ENCODE data around the gene FNDC7.
"Not testable (repeated sequence)": the region's sequence is repeated elsewhere in the genome, so short reads cannot be mapped to it uniquely, and the experiment has no call there.

Gene FNDC7, protein sequence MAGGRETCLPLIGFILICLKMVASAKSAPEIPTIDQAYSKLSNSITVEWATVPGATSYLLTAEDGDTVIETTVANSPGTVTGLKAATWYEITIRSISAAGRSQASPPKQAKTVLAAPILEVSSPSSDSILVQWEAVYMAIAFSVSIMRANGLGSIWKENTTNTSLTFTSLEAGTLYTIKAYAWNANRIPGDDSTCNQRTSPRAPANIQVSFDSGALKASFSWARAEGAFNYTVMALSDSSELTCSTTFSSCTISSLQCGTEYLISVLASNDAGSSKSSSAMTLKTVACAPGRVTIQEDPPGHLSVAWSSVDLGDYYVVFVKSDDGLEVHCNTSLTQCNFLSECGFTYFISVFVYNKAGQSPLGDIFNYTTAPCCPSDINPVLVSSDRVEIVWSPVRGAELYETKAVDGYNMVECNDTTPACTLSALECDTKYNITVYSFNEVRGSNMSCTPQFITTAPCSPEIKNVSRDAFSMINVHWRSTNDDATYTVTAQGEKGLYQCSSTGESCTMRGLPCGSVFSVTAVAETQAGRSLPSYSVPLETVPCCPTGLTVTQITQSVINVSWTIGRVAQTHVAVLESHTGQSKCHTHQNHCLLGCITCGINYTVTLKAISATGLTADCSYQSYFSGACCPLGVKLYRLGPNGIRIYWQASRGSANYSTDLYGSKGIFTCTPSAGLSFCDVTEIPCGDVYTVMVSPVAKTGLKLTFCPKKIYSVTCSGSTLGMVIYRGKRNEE

GRCh38 chr1:108712606-108713150 is at the start of gene FNDC7:
Gene FNDC7 (plus strand): TSS chr1:108712908. CDS start chr1:108712934, 26 bp downstream.
- DNase-seq (ENCODE audit: low read depth, low spot score) = peak; percentile 37

DNA sequence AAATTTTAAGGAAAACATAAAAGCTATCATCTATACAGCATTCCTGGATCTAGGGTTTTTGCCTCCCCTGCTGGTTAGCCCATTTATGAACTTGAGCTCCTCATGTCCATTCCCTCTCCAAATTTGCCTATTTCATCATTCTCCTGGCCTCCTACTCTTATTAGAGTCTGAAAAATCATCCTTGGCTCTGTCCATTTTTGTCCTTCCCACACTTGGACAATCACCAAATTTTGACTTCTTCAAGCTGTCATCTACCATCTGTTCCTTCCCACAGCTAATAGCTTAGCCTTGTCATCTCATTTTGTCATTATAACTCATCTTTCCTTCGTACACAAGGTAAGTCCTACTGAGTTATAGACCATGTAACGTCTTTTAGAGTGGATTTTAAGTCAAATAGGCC is 49.6 kb upstream of the FNDC7 start:
- DNase-seq (ENCODE audit: low read depth, low spot score) = no peak

DNA sequence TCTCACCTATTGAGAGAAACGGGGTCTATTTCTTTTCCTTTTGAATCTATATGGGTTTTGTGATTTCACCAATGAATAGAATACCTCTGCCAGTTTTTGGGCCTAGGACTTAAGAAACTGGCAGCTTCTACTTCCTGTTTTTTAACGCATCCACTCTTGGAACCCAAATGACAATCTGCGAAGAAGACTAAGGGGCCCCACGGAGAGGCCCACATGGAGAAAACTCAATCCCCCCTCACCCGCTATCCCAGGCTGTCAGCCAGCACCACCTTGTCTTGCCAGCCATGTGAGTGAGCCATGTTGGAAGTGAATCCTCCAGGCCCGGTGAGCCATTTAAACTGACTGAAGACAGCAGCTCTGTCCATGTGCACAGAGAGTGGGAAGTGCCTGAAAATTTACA is 48.2 kb upstream of the FNDC7 start:
- DNase-seq (ENCODE audit: low read depth, low spot score) = no peak

GRCh38 chr1:108665067-108665466 is 47.6 kb upstream of the FNDC7 start:
- DNase-seq (ENCODE audit: low read depth, low spot score) = no peak

DNA sequence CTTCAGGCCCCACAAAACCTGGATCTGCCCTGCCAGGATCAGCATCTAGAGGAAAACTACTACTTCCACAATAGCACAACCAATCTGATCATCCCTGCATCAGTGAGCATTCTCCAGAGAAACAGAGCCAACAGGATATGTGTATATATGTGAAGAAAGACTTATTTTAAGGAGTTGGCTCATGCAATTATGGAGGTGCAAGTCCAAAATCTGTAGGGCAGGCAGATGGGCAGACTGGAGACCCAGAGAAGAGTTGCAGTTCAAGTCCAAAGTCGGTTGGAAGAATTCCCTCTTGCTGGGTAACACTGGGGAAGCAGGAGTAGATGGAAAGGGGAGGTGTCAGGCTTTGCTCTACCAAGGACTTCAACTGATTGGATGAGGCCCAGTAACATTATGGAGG is 46.9 kb upstream of the FNDC7 start:
- no peak for DNase-seq (ENCODE audit: low read depth, low spot score)

DNA sequence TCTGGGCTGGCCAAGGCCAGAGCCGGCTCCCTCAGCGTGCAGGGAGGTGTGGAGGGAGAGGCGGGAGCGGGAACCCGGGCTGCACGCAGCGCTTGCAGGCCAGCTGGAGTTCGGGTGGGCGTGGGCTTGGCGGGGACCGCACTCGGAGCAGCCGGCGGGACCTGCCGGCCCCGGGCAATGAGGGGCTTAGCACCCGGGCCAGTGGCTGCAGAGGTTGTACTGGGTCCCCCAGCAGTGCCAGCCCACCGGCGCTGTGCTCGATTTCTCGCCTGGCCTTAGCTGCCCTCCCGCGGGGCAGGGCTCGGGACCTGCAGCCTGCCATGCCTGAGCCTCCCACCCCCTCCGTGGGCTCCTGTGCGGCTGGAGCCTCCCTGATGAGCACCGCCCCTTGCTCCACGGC is 45.3 kb upstream of the FNDC7 start:
- not testable (repeated sequence) for DNase-seq (ENCODE audit: low read depth, low spot score)

DNA sequence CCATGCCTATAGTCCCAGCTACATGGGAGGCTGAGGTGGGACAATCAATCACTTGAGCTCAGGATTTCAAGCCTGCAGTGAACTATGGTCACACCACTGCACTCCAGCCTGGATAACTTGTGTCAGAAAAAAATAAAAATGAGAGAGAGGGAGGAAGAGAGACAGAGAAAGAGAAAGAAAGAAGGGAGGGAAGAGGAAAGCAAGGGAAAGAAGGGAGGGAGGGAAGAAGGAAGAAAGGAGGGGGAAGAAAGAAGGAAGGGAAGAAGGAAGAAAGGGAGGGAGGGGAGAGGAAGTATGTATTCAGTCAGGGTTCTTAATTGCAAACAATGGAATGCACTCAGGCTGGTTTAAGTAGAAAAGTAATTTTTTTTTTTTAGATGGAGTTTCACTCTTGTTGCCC is 43.9 kb upstream of the FNDC7 start:
- no peak for DNase-seq (ENCODE audit: low read depth, low spot score)

- no peak for DNase-seq (ENCODE audit: low read depth, low spot score)
Observed at GRCh38 chr1:108669679-108670078, 43.0 kb upstream of the FNDC7 start.

DNA sequence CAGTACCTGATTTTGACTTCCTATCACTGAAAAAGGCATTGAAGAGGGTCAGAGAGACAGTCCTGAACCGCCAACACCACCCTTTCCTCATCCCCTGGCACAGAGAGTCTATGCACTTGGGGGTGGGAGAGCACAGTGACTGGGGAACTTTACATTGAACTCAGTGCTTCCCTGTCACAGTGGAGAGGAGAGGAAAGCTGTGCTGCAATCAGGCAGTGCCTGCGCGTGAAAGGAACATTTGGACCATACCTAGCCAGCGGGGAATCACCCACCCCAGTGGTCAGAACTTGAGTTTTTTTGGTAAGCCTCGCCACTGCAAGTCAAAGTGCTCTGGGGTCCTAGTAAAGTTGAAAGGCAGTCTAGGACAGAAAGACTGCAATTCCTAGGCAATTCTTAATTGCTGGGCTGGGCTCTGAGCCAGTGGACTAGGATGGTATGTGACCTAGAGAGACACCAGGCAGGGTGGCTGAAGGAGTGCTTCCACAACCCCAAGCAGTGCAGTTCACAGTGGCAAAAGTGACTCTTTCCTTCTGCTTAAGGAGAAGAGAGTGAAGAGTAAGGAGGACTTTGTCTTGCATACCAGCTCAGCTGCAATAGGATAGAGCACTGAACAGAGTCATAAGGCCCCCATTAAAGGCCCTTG is 42.5 kb upstream of the FNDC7 start:
- DNase-seq (ENCODE audit: low read depth, low spot score) = no peak

GRCh38 chr1:108671143-108671542 is 41.6 kb upstream of the FNDC7 start:
- no peak for DNase-seq (ENCODE audit: low read depth, low spot score)

DNA sequence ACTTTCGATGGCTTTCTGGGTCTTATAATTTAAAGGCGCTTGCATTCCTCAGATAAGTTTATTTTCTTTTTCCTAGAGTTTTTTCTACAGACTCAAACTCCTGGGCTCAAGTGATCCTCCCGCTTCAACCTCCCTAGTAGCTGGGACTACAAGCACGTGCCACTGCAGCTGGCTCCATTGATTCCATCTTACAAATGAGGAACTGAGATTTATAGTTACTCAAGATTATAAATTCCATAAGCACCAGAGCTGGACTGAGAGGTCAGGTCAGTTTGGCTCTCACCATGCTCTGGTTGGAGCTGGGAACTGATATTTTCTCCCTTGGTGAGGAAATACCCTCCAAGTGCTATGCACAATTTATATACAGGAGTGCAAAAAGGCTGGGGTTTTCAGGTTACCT is 34.0 kb upstream of the FNDC7 start:
- DNase-seq (ENCODE audit: low read depth, low spot score) = no peak

GRCh38 chr1:108679586-108680213 is 33.0 kb upstream of the FNDC7 start:
- no peak for DNase-seq (ENCODE audit: low read depth, low spot score)

DNA sequence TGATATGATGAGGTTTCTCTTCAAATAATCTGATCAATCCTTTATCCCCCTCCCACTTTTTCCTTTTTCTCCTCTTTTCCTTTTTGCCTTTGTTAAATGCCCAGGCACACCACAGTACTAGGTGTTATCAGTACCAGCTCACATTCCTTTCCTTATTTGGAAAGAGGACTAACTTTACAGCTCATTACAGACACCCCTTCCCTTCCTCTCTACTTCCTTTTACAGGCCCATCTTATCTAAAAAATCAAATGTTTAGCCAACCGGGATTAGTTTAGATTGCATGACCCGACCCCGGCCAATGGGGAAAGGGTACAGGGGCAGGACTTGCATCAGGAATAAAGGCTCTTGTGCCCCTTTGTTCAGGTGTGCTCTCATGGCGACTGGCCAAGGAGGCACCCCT is 31.0 kb upstream of the FNDC7 start:
- peak; percentile 34 for DNase-seq (ENCODE audit: low read depth, low spot score)

GRCh38 chr1:108685529-108685928 is 27.2 kb upstream of the FNDC7 start:
- no peak for DNase-seq (ENCODE audit: low read depth, low spot score)

GRCh38 chr1:108686614-108687313 is 25.9 kb upstream of the FNDC7 start:
- peak; percentile 30 for DNase-seq (ENCODE audit: low read depth, low spot score)

DNA sequence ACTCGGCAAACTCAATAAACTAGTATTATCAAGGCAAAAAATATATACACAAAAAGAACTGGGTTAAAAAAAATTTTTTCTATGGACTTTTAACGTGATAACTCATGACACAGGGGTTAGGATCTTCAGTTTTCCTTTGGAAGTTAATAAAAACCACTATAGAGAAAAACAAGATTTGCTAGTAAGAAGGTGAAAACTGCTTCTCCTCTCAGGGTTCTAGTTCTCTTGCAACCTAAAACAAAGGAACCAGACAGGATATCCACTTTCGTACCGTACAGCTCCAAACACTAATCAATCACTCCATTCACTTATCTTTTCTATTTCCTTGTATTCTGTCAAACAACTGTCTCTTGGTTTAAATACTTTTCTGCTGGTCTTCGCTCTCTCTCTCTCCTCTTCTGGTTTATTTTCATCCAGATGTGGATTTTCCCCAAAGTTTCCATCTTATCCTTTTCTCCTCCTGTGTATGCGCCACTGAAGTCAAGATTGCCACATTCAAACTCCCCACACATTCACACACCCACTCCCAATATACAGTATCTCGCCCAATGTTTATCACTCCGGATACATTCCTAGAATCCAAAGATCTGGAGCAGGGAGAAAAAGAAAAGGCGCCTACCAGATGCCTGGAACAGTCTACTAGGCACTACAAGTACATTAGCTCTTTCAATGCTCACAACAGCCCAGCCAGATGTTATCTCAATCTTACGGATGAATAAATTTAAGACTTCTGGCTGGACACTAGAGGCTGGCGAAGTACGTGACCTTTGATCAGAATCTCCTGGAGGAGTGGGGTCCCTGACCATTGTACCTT is 21.4 kb upstream of the FNDC7 start:
- DNase-seq (ENCODE audit: low read depth, low spot score) = no peak

GRCh38 chr1:108691942-108692723 is 20.6 kb upstream of the FNDC7 start, which contains the start of gene PRPF38B:
Gene PRPF38B (plus strand): TSS chr1:108692310. CDS start chr1:108692592, 282 bp downstream.
- peak; percentile 97 for DNase-seq (ENCODE audit: low read depth, low spot score)

DNA sequence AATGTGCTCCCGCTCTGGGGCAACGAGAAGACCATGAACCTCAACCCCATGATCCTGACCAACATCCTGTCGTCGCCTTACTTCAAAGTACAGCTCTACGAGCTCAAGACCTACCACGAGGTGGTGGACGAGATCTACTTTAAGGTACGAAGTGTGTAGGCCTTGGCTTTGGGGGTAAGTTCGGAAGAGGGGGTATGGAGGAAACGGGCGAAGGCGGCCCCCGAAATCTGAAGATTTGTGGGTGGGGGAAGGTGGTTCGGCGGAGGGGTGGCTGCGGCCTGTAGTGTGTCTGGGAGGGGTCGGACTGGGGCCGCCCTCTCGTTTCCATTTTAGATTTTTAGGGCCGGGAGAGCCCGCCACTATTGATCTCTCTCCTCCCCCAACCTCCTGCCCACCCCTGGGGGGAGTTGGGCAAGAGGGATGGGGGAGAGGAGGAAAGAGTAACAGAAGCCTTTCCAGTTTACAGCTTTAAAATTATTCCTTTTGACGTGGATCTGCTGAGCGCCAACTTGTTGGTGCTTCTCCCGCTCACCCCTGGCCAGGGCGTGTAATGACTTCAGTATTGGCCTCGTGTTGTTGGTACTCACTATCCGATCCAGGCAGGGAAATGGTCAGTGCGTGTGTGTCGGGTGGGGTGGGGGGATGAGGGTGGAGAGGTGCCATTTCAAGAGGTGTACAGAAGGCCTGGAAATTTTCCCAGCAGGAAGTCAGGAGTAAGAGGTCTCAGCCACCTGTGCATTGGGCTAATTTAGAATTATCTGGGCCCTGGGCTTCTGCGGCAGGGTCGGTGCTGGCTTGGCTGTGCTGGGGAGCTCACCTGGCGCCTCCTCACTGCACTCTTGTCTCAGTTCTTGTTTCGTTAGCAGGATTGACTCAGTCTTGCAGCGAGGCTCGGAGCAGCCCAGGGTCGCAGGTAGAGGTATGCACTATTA is 19.7 kb upstream of the FNDC7 start:
- DNase-seq (ENCODE audit: low read depth, low spot score) = peak; percentile 41
